ENCODE results near the gene DHRS3.

GRCh38 chr1:12620488-12620865 lies 2.5 kb upstream of the DHRS3 start:
- TF ChIP-seq POLR2AphosphoS5 (IDR thresholded peaks at IDR 0.05; ENCODE audit: insufficient read depth, low read depth, low read length): no peak
- no peak for TF ChIP-seq GATA2 (IDR thresholded peaks at IDR 0.05; ENCODE audit: insufficient read depth, insufficient read length, low read depth, low read length)
